Measurements from ENCODE around the gene SULT1E1.

SULT1E1 gene

GRCh38 chr4:69858690-69859089 is 1.3 kb downstream of the SULT1E1 start:
- H3K4me3 Mint-ChIP-seq = no peak overlapping the region
- no peaks in the 10 kb centered on the region for H3K27me3 Mint-ChIP-seq (ENCODE audit: low read depth)
- peaks cover 6% of the 10 kb centered on the region for H3K4me1 Mint-ChIP-seq
- no peak overlapping the region for H3K27ac Mint-ChIP-seq
- H3K9me3 Mint-ChIP-seq = no peaks in the 10 kb centered on the region
- peaks cover 14% of the 10 kb centered on the region for H3K36me3 Mint-ChIP-seq (ENCODE audit: low read depth)
- no peak for TF ChIP-seq CTCF (IDR thresholded peaks at IDR 0.05; ENCODE audit: unreplicated experiment in 3 of 3)

GRCh38 chr4:69855822-69856221 is 4.1 kb downstream of the SULT1E1 start:
- Mint-ChIP-seq H3K27me3 (ENCODE audit: low read depth) (no peaks in the 10 kb centered on the region), H3K36me3 (ENCODE audit: low read depth) (peaks cover 39% of the 10 kb centered on the region), H3K27ac (peak overlapping the region in 2 of 3 experiments; percentile 61 to 90), H3K9me3 (peaks cover 7% of the 10 kb centered on the region), H3K4me3 (peak overlapping the region in 1 of 3 experiments; percentile 71), H3K4me1 (peaks cover 6% of the 10 kb centered on the region)
- no peak for TF ChIP-seq CTCF (IDR thresholded peaks at IDR 0.05; ENCODE audit: unreplicated experiment in 3 of 3)

DNA sequence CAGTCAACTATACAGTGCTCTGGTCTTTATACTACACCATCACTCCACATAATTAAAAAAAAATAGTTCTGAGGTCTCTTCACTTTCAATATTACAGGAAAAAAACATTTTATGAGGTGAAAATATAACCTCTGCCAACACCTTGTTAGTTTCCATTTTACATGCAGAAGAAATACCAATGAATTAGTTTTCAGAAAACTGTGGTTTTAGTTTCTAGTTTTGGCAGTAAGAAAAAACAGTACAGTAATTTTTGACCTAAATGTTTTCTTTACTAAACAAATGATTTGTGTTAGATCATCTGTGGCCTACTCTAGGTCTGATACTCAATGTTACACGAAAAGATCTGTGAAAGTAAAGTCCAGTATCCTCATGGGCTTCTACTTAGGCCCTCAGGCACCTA is 10.0 kb downstream of the SULT1E1 start:
- TF ChIP-seq CTCF (IDR thresholded peaks at IDR 0.05; ENCODE audit: unreplicated experiment in 3 of 3) = no peak
- H3K4me1 Mint-ChIP-seq = peaks cover 4% of the 10 kb centered on the region
- peaks cover 53% of the 10 kb centered on the region for H3K36me3 Mint-ChIP-seq (ENCODE audit: low read depth)
- H3K27me3 Mint-ChIP-seq (ENCODE audit: low read depth) = no peaks in the 10 kb centered on the region
- no peak overlapping the region for H3K4me3 Mint-ChIP-seq
- peaks cover 7% of the 10 kb centered on the region for H3K9me3 Mint-ChIP-seq
- peak overlapping the region in 1 of 3 experiments; percentile 4 for H3K27ac Mint-ChIP-seq

- TF ChIP-seq CTCF (IDR thresholded peaks at IDR 0.05; ENCODE audit: unreplicated experiment in 3 of 3) = no peak
- H3K4me3 Mint-ChIP-seq = no peak overlapping the region
- H3K27me3 Mint-ChIP-seq (ENCODE audit: low read depth) = no peaks in the 10 kb centered on the region
Measured at GRCh38 chr4:69849297-69849696, 10.6 kb downstream of the SULT1E1 start.

GRCh38 chr4:69848028-69848427 is 11.9 kb downstream of the SULT1E1 start:
- H3K4me3 Mint-ChIP-seq = no peak overlapping the region
- peaks cover 59% of the 10 kb centered on the region for H3K36me3 Mint-ChIP-seq (ENCODE audit: low read depth)
- no peak for TF ChIP-seq CTCF (IDR thresholded peaks at IDR 0.05; ENCODE audit: unreplicated experiment in 3 of 3)
- no peaks in the 10 kb centered on the region for H3K27me3 Mint-ChIP-seq (ENCODE audit: low read depth)
- H3K9me3 Mint-ChIP-seq = peaks cover 7% of the 10 kb centered on the region
- peaks cover 4% of the 10 kb centered on the region for H3K4me1 Mint-ChIP-seq
- peak overlapping the region; percentile 11 to 51 (median 48) for H3K27ac Mint-ChIP-seq

More at GRCh38 chr4:69849297-69849696, 10.6 kb downstream of the SULT1E1 start:
- Mint-ChIP-seq H3K4me1 (peaks cover 4% of the 10 kb centered on the region), H3K36me3 (ENCODE audit: low read depth) (peaks cover 58% of the 10 kb centered on the region), H3K27ac (peak overlapping the region in 2 of 3 experiments; percentile 33 to 48), H3K9me3 (peaks cover 7% of the 10 kb centered on the region)

- H3K4me3 Mint-ChIP-seq = no peak overlapping the region
- peaks cover 4% of the 10 kb centered on the region for H3K4me1 Mint-ChIP-seq
- no peak for TF ChIP-seq CTCF (IDR thresholded peaks at IDR 0.05; ENCODE audit: unreplicated experiment in 3 of 3)
- H3K27me3 Mint-ChIP-seq (ENCODE audit: low read depth) = no peaks in the 10 kb centered on the region
- H3K36me3 Mint-ChIP-seq (ENCODE audit: low read depth) = peaks cover 43% of the 10 kb centered on the region
- H3K27ac Mint-ChIP-seq = no peak overlapping the region
- H3K9me3 Mint-ChIP-seq = no peaks in the 10 kb centered on the region
Measured at GRCh38 chr4:69843932-69844331, 16.0 kb downstream of the SULT1E1 start.
